ENCODE results near the gene USH2A.

DNA sequence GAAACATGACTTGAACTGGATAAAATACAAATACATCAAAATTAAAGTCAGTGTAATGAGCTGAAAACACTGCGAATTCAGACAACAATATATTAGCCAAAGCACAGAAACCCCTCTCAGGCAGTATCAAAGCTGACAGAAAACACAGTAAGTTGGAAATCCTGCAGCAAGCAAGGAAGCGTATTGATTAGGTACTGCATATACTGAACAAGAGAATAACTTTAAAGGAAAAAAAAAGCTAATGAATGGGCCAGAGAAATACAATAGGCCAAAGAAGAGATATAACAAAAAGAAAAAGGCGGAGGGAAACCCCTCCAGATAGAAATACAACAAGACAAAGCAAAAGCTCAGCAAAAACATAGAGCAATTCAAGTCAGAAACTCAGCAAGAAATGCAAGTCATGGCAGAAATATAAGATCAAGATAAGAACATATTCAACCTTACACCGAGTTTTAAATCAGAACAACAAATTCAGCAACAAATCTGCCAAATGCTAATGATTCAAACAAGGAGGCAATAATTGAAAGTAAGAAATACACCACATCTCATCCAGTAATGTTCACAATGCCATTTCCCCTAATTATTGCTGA lies 299.0 kb downstream of the USH2A start:
- TF ChIP-seq, protein P1, sequence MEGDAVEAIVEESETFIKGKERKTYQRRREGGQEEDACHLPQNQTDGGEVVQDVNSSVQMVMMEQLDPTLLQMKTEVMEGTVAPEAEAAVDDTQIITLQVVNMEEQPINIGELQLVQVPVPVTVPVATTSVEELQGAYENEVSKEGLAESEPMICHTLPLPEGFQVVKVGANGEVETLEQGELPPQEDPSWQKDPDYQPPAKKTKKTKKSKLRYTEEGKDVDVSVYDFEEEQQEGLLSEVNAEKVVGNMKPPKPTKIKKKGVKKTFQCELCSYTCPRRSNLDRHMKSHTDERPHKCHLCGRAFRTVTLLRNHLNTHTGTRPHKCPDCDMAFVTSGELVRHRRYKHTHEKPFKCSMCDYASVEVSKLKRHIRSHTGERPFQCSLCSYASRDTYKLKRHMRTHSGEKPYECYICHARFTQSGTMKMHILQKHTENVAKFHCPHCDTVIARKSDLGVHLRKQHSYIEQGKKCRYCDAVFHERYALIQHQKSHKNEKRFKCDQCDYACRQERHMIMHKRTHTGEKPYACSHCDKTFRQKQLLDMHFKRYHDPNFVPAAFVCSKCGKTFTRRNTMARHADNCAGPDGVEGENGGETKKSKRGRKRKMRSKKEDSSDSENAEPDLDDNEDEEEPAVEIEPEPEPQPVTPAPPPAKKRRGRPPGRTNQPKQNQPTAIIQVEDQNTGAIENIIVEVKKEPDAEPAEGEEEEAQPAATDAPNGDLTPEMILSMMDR (IDR thresholded peaks at IDR 0.05 in 2 of 3, conservative IDR thresholded peaks at IDR 0.05 in 1 of 3; ENCODE audit: borderline replicate concordance in 1 of 3, insufficient read depth in 1 of 3, low read depth in 2 of 3, low read length in 2 of 3) = no peak
- TF ChIP-seq FOSL1 (IDR thresholded peaks at IDR 0.05; ENCODE audit: low read depth) (no peak), POLR2AphosphoS5 (IDR thresholded peaks at IDR 0.05; ENCODE audit: low read depth, low read length) (no peak), JUND (IDR thresholded peaks at IDR 0.05) (no peak), POLR2A (IDR thresholded peaks at IDR 0.05; ENCODE audit: borderline replicate concordance, extremely low read depth, insufficient read depth, insufficient read length) (no peak), YY1 (IDR thresholded peaks at IDR 0.05; ENCODE audit: extremely low read depth, insufficient replicate concordance, low read depth, low read length) (no peak), RAD21 (IDR thresholded peaks at IDR 0.05; ENCODE audit: low read depth) (no peak), SP1 (IDR thresholded peaks at IDR 0.05; ENCODE audit: low read depth) (no peak), SRF (IDR thresholded peaks at IDR 0.05; ENCODE audit: low read depth) (no peak), ZFX (IDR thresholded peaks at IDR 0.05) (no peak)
- TF ChIP-seq, protein P2, sequence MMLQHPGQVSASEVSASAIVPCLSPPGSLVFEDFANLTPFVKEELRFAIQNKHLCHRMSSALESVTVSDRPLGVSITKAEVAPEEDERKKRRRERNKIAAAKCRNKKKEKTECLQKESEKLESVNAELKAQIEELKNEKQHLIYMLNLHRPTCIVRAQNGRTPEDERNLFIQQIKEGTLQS (IDR thresholded peaks at IDR 0.05) = no peak
- TF ChIP-seq, protein P3, sequence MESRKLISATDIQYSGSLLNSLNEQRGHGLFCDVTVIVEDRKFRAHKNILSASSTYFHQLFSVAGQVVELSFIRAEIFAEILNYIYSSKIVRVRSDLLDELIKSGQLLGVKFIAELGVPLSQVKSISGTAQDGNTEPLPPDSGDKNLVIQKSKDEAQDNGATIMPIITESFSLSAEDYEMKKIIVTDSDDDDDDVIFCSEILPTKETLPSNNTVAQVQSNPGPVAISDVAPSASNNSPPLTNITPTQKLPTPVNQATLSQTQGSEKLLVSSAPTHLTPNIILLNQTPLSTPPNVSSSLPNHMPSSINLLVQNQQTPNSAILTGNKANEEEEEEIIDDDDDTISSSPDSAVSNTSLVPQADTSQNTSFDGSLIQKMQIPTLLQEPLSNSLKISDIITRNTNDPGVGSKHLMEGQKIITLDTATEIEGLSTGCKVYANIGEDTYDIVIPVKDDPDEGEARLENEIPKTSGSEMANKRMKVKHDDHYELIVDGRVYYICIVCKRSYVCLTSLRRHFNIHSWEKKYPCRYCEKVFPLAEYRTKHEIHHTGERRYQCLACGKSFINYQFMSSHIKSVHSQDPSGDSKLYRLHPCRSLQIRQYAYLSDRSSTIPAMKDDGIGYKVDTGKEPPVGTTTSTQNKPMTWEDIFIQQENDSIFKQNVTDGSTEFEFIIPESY (IDR thresholded peaks at IDR 0.05; ENCODE audit: extremely low read depth, insufficient replicate concordance, low read length) = no peak
- TF ChIP-seq, protein P4, sequence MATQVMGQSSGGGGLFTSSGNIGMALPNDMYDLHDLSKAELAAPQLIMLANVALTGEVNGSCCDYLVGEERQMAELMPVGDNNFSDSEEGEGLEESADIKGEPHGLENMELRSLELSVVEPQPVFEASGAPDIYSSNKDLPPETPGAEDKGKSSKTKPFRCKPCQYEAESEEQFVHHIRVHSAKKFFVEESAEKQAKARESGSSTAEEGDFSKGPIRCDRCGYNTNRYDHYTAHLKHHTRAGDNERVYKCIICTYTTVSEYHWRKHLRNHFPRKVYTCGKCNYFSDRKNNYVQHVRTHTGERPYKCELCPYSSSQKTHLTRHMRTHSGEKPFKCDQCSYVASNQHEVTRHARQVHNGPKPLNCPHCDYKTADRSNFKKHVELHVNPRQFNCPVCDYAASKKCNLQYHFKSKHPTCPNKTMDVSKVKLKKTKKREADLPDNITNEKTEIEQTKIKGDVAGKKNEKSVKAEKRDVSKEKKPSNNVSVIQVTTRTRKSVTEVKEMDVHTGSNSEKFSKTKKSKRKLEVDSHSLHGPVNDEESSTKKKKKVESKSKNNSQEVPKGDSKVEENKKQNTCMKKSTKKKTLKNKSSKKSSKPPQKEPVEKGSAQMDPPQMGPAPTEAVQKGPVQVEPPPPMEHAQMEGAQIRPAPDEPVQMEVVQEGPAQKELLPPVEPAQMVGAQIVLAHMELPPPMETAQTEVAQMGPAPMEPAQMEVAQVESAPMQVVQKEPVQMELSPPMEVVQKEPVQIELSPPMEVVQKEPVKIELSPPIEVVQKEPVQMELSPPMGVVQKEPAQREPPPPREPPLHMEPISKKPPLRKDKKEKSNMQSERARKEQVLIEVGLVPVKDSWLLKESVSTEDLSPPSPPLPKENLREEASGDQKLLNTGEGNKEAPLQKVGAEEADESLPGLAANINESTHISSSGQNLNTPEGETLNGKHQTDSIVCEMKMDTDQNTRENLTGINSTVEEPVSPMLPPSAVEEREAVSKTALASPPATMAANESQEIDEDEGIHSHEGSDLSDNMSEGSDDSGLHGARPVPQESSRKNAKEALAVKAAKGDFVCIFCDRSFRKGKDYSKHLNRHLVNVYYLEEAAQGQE (IDR thresholded peaks at IDR 0.05; ENCODE audit: low read depth) = no peak

Data from HCT116 (cell line).